DOHH2 (cell line): ENCODE results near the gene DPYD.

Experiments
- EZH2phosphoT487 ChIP-seq: fragments of 200-600 bp; sonication (generic); IDR thresholded peaks from 2 replicates; pipeline ENCODE4 v1.6.1; 2017; ENCODE audit warnings: borderline replicate concordance, mild to moderate bottlenecking, antibody characterized with exemption, low read length, moderate library complexity, mixed read lengths
- TF ChIP-seq, protein P1 (sequence below): fragments of 200-600 bp; sonication (generic); IDR thresholded peaks from one replicate; pipeline ENCODE4 v1.5.1; 2014; ENCODE audit warnings: antibody characterized with exemption, mild to moderate bottlenecking, low read depth, low read length; ENCODE audit not compliant: poor library complexity, severe bottlenecking

DNA sequence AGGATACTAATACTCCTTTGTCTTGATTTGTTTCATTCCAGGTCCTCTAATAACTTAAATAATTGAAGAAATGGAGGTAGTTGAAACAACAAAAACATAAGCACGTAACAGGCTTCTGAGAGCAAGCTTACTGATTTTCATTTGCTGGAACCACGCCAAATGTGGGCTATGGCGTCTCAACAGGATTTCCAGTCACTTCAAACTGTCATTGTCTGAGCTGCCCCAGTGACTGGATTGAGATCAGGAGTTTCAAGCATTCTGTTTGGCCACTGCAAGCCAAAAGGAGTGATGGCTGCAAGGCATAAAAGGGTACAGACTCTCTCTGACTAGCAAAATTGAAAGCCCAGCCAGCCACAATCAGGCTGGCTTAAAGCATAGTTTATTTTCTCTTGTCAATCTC is 289.9 kb downstream of the DPYD start:
- TF ChIP-seq, protein P1, sequence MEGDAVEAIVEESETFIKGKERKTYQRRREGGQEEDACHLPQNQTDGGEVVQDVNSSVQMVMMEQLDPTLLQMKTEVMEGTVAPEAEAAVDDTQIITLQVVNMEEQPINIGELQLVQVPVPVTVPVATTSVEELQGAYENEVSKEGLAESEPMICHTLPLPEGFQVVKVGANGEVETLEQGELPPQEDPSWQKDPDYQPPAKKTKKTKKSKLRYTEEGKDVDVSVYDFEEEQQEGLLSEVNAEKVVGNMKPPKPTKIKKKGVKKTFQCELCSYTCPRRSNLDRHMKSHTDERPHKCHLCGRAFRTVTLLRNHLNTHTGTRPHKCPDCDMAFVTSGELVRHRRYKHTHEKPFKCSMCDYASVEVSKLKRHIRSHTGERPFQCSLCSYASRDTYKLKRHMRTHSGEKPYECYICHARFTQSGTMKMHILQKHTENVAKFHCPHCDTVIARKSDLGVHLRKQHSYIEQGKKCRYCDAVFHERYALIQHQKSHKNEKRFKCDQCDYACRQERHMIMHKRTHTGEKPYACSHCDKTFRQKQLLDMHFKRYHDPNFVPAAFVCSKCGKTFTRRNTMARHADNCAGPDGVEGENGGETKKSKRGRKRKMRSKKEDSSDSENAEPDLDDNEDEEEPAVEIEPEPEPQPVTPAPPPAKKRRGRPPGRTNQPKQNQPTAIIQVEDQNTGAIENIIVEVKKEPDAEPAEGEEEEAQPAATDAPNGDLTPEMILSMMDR: no peak
- TF ChIP-seq EZH2phosphoT487: no peak
